HL-60 (cell line): ENCODE measurements around the gene ACACB.

Source experiments
- CTCF ChIP-seq: IDR thresholded peaks from one replicate; pipeline ENCODE4 v1.5.1; 2011; ENCODE audit warnings: low read length, control low read depth, inconsistent platforms; ENCODE audit not compliant: insufficient read depth
- GABPA ChIP-seq: IDR thresholded peaks from 2 replicates; pipeline ENCODE4 v1.6.1; 2012; ENCODE audit warnings: low read depth
- POLR2AphosphoS5 ChIP-seq: IDR thresholded peaks from 2 replicates; pipeline ENCODE4 v1.6.1; 2012; ENCODE audit warnings: low read depth
- TF ChIP-seq, protein P1 (sequence below): IDR thresholded peaks from 2 replicates; pipeline ENCODE4 v1.6.1; 2012; ENCODE audit warnings: low read depth; ENCODE audit not compliant: insufficient replicate concordance

- TF ChIP-seq CTCF (no peak), POLR2AphosphoS5 (no peak), GABPA (no peak)
- TF ChIP-seq, protein P1, sequence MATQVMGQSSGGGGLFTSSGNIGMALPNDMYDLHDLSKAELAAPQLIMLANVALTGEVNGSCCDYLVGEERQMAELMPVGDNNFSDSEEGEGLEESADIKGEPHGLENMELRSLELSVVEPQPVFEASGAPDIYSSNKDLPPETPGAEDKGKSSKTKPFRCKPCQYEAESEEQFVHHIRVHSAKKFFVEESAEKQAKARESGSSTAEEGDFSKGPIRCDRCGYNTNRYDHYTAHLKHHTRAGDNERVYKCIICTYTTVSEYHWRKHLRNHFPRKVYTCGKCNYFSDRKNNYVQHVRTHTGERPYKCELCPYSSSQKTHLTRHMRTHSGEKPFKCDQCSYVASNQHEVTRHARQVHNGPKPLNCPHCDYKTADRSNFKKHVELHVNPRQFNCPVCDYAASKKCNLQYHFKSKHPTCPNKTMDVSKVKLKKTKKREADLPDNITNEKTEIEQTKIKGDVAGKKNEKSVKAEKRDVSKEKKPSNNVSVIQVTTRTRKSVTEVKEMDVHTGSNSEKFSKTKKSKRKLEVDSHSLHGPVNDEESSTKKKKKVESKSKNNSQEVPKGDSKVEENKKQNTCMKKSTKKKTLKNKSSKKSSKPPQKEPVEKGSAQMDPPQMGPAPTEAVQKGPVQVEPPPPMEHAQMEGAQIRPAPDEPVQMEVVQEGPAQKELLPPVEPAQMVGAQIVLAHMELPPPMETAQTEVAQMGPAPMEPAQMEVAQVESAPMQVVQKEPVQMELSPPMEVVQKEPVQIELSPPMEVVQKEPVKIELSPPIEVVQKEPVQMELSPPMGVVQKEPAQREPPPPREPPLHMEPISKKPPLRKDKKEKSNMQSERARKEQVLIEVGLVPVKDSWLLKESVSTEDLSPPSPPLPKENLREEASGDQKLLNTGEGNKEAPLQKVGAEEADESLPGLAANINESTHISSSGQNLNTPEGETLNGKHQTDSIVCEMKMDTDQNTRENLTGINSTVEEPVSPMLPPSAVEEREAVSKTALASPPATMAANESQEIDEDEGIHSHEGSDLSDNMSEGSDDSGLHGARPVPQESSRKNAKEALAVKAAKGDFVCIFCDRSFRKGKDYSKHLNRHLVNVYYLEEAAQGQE, result no peak
Measured at GRCh38 chr12:109273354-109273753, 157.0 kb downstream of the ACACB start.
